Sigmoid colon (tissue), 7 donors: Measurements from ENCODE around the gene CDC20. TPM values are rescaled to one million over a fixed set of nuclear protein-coding genes. Genes with fewer than 3 reads are reported as not detected.
A peak's percentile ranks its signal among the peaks of the same experiment; 100 is the strongest.

ENCODE experiments used
- DNase-seq: peaks from one replicate; pipeline ENCODE4 v3.0.0-alpha.2; 2019
- H3K27ac ChIP-seq, 4 donors: fragments of 200-600 bp; sonication (generic); one replicate each; pipeline ENCODE4 v1.5.1; 2016 to 2019; ENCODE audit warnings: mild to moderate bottlenecking in 1 of 4
- H3K27me3 ChIP-seq, 3 donors: fragments of 200-600 bp; sonication (generic); one replicate each; pipeline ENCODE4 v1.5.1; 2019; ENCODE audit warnings: mild to moderate bottlenecking in 1 of 3
- H3K36me3 ChIP-seq, 4 donors: fragments of 200-600 bp; sonication (generic); one replicate each; pipeline ENCODE4 v1.5.1; 2016 to 2019
- H3K4me1 ChIP-seq, 4 donors: fragments of 200-600 bp; sonication (generic); one replicate each; pipeline ENCODE4 v1.5.1; 2017 to 2019
- H3K4me3 ChIP-seq, 4 donors: fragments of 200-600 bp; sonication (generic); one replicate each; pipeline ENCODE4 v1.5.1; 2017 to 2019; ENCODE audit warnings: mild to moderate bottlenecking in 2 of 4, moderate library complexity in 1 of 4
- H3K9me3 ChIP-seq, 4 donors: fragments of 200-600 bp in 3 of 4; sonication (generic) in 3 of 4; one replicate each; pipeline versions ENCODE4 v1.5.1 to v1.6.1; 2013 to 2019
- CTCF ChIP-seq, 4 experiments: fragments of 450-650 bp in 3 of 4; fragments of 200-600 bp in 1 of 4; IDR thresholded peaks; one replicate each; pipeline ENCODE4 v1.5.1; 2016 to 2019; ENCODE audit warnings: antibody characterized with exemption in 4 of 4, mild to moderate bottlenecking in 3 of 4, moderate library complexity in 2 of 4
- EP300 ChIP-seq, 4 donors: sonication (generic); formaldehyde crosslinking; IDR thresholded peaks; one replicate each; pipeline ENCODE4 v1.6.1; 2017; ENCODE audit warnings: antibody characterized with exemption in 4 of 4
- POLR2A ChIP-seq, 2 donors: fragments of 450-650 bp; IDR thresholded peaks; one replicate each; pipeline ENCODE4 v1.6.1; 2016; ENCODE audit warnings: antibody characterized with exemption in 2 of 2, mild to moderate bottlenecking in 2 of 2, moderate library complexity in 2 of 2
- POLR2AphosphoS5 ChIP-seq, 4 donors: sonication (generic); formaldehyde crosslinking; IDR thresholded peaks; one replicate each; pipeline ENCODE4 v1.6.1; 2017; ENCODE audit warnings: antibody characterized with exemption in 4 of 4
- WGBS, 2 donors: extraction: QIAGEN DNeasy Blood & Tissue Kit; methylation state at CpG; one replicate each; pipeline ENCODE4 v1.1.7; 2013; 5-methylcytosine and 5-hydroxymethylcytosine counted together
- intact Hi-C: fragments of 100-400 bp; cut with DNase I; formaldehyde crosslinking; loops from one replicate; pipeline ENCODE4 v1.15.1; 2023
- polyA plus RNA-seq, 3 donors: library from polyadenylated mRNA; stranded (reverse); fragments of 200-250 nt; gene quantifications; one replicate each; pipeline ENCODE4 v1.2.3, GENCODE V29; 2013
- total RNA-seq, 4 donors: library from RNA; depleted of rRNA; stranded (reverse); fragments of >200 nt; gene quantifications; one replicate each; pipeline ENCODE4 v1.1.0, GENCODE V29; 2016
- donor health status: healthy with polysubstance abuse.
- donor health status: Bipolar disorder and iron deficiency.
- donor health status: healthy.

Gene CDC20
- total and polyA plus RNA-seq, 7 donors, result 0.66 to 65.7 (median 3.4) TPM

GRCh38 chr1:43370564-43370963 lies 11.8 kb downstream of the CDC20 start:
- no peaks in the 10 kb centered on the region for H3K9me3 ChIP-seq
- intact Hi-C loops, result no loop called here
- no peak overlapping the region for H3K4me3 ChIP-seq
- 59 to 83% methylated on average over 4 of the region's 4 CpGs for WGBS, 2 donors
- H3K36me3 ChIP-seq, result peaks cover 0 to 8% (median 1%) of the 10 kb centered on the region in 4 donors
- H3K4me1 ChIP-seq, result peaks cover 0 to 29% (median 24%) of the 10 kb centered on the region in 4 donors
- no peak for DNase-seq
- no peak overlapping the region for H3K27ac ChIP-seq
- H3K27me3 ChIP-seq, result no peaks in the 10 kb centered on the region
- TF ChIP-seq POLR2AphosphoS5 (IDR thresholded peaks at IDR 0.05), result no peak
- TF ChIP-seq EP300 (IDR thresholded peaks at IDR 0.05), result no peak
- TF ChIP-seq CTCF (IDR thresholded peaks at IDR 0.05), result no peak
- no peak for TF ChIP-seq POLR2A (IDR thresholded peaks at IDR 0.05)

- Histone ChIP-seq H3K9me3 (no peaks in the 10 kb centered on the region), H3K4me1 (peaks cover 0 to 15% (median 11%) of the 10 kb centered on the region in 4 donors), H3K27me3 (no peaks in the 10 kb centered on the region), H3K36me3 (peaks cover 0 to 6% (median 0%) of the 10 kb centered on the region in 4 donors), H3K27ac (peak overlapping the region in 1 of 4 donors; percentile 43), H3K4me3 (no peak overlapping the region)
- 97% methylated on average over 5 of the region's 5 CpGs for WGBS, 2 donors
- no peak for TF ChIP-seq POLR2AphosphoS5 (IDR thresholded peaks at IDR 0.05)
- TF ChIP-seq CTCF (IDR thresholded peaks at IDR 0.05), result no peak
- TF ChIP-seq POLR2A (IDR thresholded peaks at IDR 0.05), result no peak
- TF ChIP-seq EP300 (IDR thresholded peaks at IDR 0.05), result no peak
- no peak for DNase-seq
- intact Hi-C loops, result no loop called here
Measured at GRCh38 chr1:43372172-43372571, 13.4 kb downstream of the CDC20 start.

GRCh38 chr1:43373066-43373940 lies 14.5 kb downstream of the CDC20 start:
- H3K4me1 ChIP-seq, result peaks cover 0 to 12% (median 8%) of the 10 kb centered on the region in 4 donors
- H3K27ac ChIP-seq, result peak overlapping the region in 1 of 4 donors; percentile 28
- 46 to 73% methylated on average over 4 of the region's 4 CpGs for WGBS, 2 donors
- no peak overlapping the region for H3K4me3 ChIP-seq
- no peak for DNase-seq
- intact Hi-C loops, result no loop called here
- H3K36me3 ChIP-seq, result peaks cover 0 to 6% (median 0%) of the 10 kb centered on the region in 4 donors
- TF ChIP-seq CTCF (IDR thresholded peaks at IDR 0.05), result no peak
- TF ChIP-seq POLR2A (IDR thresholded peaks at IDR 0.05), result no peak
- no peak for TF ChIP-seq POLR2AphosphoS5 (IDR thresholded peaks at IDR 0.05)
- no peak for TF ChIP-seq EP300 (IDR thresholded peaks at IDR 0.05)
- H3K9me3 ChIP-seq, result no peaks in the 10 kb centered on the region
- H3K27me3 ChIP-seq, result no peaks in the 10 kb centered on the region

- H3K27me3 ChIP-seq, result no peaks in the 10 kb centered on the region
- intact Hi-C loops, result no loop called here
- peaks cover 0 to 1% (median 0%) of the 10 kb centered on the region in 4 donors for H3K4me1 ChIP-seq
- no peak overlapping the region for H3K27ac ChIP-seq
- WGBS, 2 donors, result 87 to 88% methylated on average over 7 of the region's 7 CpGs
- H3K4me3 ChIP-seq, result no peak overlapping the region
- DNase-seq, result no peak
- TF ChIP-seq POLR2AphosphoS5 (IDR thresholded peaks at IDR 0.05), result no peak
- no peak for TF ChIP-seq CTCF (IDR thresholded peaks at IDR 0.05)
- no peak for TF ChIP-seq EP300 (IDR thresholded peaks at IDR 0.05)
- no peak for TF ChIP-seq POLR2A (IDR thresholded peaks at IDR 0.05)
- no peaks in the 10 kb centered on the region for H3K9me3 ChIP-seq
- H3K36me3 ChIP-seq, result peaks cover 0 to 14% (median 0%) of the 10 kb centered on the region in 4 donors
Measured at GRCh38 chr1:43376723-43377235, 18.0 kb downstream of the CDC20 start.
